ENCODE data around the gene STX10.
A peak's percentile ranks its signal among the peaks of the same experiment; 100 is the strongest.
"Not testable (repeated sequence)": the region's sequence is repeated elsewhere in the genome, so short reads cannot be mapped to it uniquely, and the experiment has no call there.

The STX10 gene

GRCh38 chr19:13164343-13165161 lies 14.4 kb upstream of the STX10 start:
- no peak for DNase-seq

GRCh38 chr19:13163609-13164342 lies 13.6 kb upstream of the STX10 start:
- DNase-seq, result peak in 1 of 2 donors; percentile 34

- DNase-seq, result peak; percentile 96
These were observed 12.8 kb upstream of the STX10 start for GRCh38 chr19:13162724-13163608.

- DNase-seq, result peak; percentile 54 to 75
These were observed 10.4 kb upstream of the STX10 start for GRCh38 chr19:13160557-13160956.

GRCh38 chr19:13159713-13160112 lies 9.5 kb upstream of the STX10 start:
- no peak for DNase-seq

- DNase-seq, result peak; percentile 58 to 74
These were observed 5.5 kb upstream of the STX10 start for GRCh38 chr19:13155472-13156359.

- DNase-seq, result peak; percentile 23 to 40
These were observed 4.8 kb upstream of the STX10 start for GRCh38 chr19:13154911-13155471.

GRCh38 chr19:13154241-13154778 lies 4.1 kb upstream of the STX10 start:
- DNase-seq, result peak; percentile 97 to 99

- DNase-seq, result peak; percentile 35 to 44
These were observed 3.5 kb upstream of the STX10 start for GRCh38 chr19:13153569-13154240.

- peak; percentile 97 to 98 for DNase-seq
These were observed 2.9 kb upstream of the STX10 start for GRCh38 chr19:13152974-13153568.

- no peak for DNase-seq
These were observed 2.3 kb upstream of the STX10 start for GRCh38 chr19:13152356-13152973.

- DNase-seq, result peak; percentile 98 to 99
These were observed 1.6 kb upstream of the STX10 start for GRCh38 chr19:13151605-13152355.

- no peak for DNase-seq
These were observed 893 bp upstream of the STX10 start for GRCh38 chr19:13150931-13151604.

- DNase-seq, result peak; percentile 42 to 43
These were observed 468 bp downstream of the STX10 start for GRCh38 chr19:13149628-13150186.

- DNase-seq, result not testable (repeated sequence)
These were observed 975 bp downstream of the STX10 start for GRCh38 chr19:13149173-13149627.

- peak; percentile 85 to 92 for DNase-seq
These were observed 3.2 kb downstream of the STX10 start for GRCh38 chr19:13146763-13147563.

Measured in inflammatory macrophage (primary cell).